ENCODE measurements around the gene ABHD6.
"Not testable (repeated sequence)": the region's sequence is repeated elsewhere in the genome, so short reads cannot be mapped to it uniquely, and the experiment has no call there.

The ABHD6 gene

GRCh38 chr3:58336135-58336882 lies 98.7 kb downstream of the ABHD6 start:
- in situ Hi-C loops (cut with MboI; ENCODE audit: low sequenced_read_pairs) = no loop called here

GRCh38 chr3:58337190-58337589 lies 99.6 kb downstream of the ABHD6 start:
- in situ Hi-C loops (cut with MboI; ENCODE audit: low sequenced_read_pairs) = no loop called here

GRCh38 chr3:58339146-58339545 lies 101.6 kb downstream of the ABHD6 start:
- in situ Hi-C loops (cut with MboI; ENCODE audit: low sequenced_read_pairs) = not testable (repeated sequence)

- in situ Hi-C loops (cut with MboI; ENCODE audit: low sequenced_read_pairs) = no loop called here
Observed at GRCh38 chr3:58340594-58341244, 103.1 kb downstream of the ABHD6 start.

GRCh38 chr3:58341376-58341775 lies 103.8 kb downstream of the ABHD6 start:
- in situ Hi-C loops (cut with MboI; ENCODE audit: low sequenced_read_pairs) = no loop called here

- in situ Hi-C loops (cut with MboI; ENCODE audit: low sequenced_read_pairs) = no loop called here
Observed at GRCh38 chr3:58342676-58343075, 105.1 kb downstream of the ABHD6 start.

Data from HL-60/S4 treated with retinoic acid at 250 ng/mL for 4 days and 3 days (cell line).